ENCODE results near the gene PPP3CA. TPM values are rescaled to one million over a fixed set of nuclear protein-coding genes. Genes with fewer than 3 reads are reported as not detected.
A peak's percentile ranks its signal among the peaks of the same experiment; 100 is the strongest.
"Not testable (repeated sequence)": the region's sequence is repeated elsewhere in the genome, so short reads cannot be mapped to it uniquely, and the experiment has no call there.

The PPP3CA gene
- polyA plus RNA-seq, 1 donor: 39.4 TPM

DNA sequence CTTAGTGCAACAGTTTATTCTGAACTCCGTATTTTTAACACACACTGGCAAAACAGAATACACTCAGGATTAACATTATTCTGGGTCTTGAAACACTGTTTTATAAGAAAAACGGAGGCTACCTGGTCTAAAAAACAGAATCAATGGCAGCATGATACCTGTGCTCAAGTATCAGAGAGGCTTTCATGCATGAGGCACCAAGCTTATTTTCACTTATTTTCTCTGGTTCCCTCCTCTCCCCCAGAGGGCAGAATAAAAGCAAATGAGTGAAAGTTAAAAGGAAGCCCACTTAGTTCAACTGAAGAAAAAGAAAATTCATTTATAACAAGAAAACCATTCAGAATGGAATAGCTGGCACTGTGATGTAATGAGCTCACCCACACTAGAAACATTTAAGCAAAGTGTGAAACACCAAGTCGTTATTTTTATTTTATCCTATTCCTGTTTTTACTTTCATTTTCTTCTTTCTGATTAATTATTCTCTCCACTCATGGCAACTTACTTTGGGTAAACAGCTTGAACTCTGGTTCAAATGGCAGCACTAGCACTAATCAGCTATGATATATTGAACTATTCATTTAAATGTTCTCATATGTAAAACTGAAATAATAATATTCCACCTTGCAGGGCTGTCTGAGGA is 211.8 kb downstream of the PPP3CA start:
- DNase-seq: no peak

- not testable (repeated sequence) for DNase-seq
These were observed 216.3 kb downstream of the PPP3CA start for GRCh38 chr4:101131058-101131457.

GRCh38 chr4:101128898-101129297 is 218.4 kb downstream of the PPP3CA start:
- DNase-seq: not testable (repeated sequence)

DNA sequence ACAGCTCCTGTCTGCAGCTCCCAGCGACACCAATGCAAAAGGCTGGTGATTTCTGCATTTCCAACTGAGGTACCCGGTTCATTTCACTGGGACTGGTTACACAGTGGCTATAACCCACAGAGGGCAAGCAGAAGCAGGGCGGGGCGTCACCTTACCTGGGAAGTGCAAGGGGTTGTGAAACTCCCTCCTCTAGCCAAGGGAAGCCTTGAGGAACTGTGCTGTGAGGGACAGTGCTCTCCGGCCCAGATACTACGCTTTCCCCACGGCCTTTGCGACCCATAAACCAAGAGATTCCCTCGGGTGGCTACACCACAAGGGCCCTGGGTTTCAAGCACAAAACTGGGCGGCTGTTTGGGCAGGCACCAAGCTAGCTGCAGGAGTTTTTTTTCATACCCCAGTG is 218.9 kb downstream of the PPP3CA start:
- DNase-seq: no peak

DNA sequence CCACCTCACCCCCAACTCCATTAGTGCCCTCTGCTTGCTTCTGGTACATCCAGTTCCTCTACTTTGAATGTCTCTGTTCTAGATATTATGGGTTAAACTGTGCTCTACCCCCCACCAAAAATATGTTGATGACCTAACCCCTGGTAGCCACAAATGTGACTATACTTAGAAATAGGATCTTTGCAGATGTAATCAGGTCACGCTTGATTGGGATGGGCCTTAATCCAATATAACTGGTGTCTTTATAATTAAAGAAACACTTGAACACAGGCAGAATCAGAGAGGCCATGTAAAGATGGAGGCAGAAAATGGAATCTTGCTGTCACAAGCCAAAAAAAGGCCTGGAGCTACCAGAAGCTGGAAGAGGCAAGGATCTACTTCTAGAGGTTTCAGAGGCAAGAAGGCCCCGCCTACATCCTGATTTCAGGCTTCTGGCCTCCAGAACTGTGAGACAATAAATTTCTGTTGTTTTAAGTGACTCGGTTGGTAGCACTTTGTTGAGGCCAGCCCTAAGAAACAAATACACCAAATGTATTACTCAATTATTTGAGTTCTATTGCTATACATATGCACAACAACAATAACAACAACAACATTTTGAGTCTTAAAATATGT is 220.0 kb downstream of the PPP3CA start:
- no peak for DNase-seq

GRCh38 chr4:101126059-101126458 is 221.3 kb downstream of the PPP3CA start:
- peak; percentile 38 for DNase-seq

DNA sequence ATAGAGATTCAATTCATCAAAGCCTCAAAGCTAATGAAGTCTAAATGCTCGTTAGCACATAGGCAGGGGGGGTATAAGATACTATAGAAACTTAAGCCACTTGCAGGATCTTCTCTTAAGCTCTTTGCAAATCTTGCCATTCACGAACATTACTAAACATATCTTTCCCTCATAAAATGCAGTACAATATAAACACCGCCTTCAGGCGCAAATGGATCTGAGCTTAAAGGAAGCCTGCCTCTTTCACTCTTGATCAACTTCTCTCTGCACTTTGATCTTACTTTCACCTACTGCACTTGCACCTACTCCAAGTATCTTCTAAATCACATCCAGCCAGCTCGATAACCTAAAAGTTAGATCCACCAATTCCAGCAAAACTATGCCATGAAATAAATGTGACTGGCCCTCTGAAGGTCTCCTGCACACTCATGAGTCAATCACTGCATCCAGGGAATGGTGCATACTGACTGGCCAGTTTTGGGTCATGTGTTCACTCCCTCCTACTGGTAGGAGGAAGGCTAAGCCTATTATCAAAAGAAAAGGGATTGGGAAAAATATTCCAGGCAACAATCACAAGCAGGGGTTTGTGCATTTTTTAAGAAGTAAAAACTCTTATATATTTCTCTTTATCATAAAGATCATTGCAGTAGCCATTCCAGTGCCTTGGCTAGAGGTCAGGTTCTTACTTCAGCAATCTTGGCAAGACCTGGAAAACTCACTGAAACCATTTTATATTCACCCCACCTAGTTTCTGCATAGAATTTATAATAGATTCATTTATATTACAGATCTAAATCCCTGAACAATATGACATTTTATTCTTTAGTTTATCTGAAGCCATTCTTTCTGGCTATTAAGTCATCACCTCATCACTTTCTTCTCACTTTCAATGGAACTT is 222.0 kb downstream of the PPP3CA start:
- DNase-seq: no peak

- no peak for DNase-seq
These were observed 224.1 kb downstream of the PPP3CA start for GRCh38 chr4:101123231-101123630.

DNA sequence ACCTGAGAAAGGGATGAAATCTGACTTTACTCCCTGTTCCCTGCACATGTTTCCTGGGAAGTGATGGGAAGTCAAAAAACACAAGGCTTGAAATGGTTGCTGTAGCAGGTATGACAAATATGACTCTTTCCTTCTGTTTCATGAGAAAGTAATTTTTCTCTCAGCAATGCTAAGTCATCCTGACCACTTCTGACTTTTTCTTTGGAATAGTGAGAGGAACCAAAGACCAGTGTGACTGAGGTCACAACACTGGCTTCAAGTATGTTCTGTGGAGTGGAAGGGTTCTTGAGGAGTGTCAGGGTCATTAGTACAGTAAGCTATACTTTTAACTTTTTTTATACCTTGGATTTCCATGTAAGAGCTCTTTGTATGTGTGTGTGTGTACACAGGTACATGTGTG is 225.3 kb downstream of the PPP3CA start:
- no peak for DNase-seq

- DNase-seq: no peak
These were observed 228.2 kb downstream of the PPP3CA start for GRCh38 chr4:101119141-101119540.

DNA sequence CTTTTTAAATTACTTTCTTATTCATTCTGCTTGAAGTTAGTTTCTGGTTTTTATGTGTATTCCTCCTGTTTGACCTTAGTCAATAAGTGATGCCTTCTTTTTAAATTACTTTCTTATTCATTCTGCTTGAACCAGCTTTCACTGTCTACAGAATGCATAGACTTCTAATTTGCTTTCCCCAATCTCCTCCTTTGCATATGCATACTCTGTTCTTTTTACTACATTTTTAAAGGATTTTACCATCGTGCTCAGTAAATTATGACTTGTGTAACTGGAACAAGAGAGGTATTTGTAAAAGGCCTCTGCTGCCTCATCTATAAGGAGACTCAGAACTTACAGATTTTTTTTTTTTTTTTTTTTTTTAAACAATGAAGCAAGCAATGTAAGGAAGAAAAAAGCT is 228.7 kb downstream of the PPP3CA start:
- DNase-seq: no peak

DNA sequence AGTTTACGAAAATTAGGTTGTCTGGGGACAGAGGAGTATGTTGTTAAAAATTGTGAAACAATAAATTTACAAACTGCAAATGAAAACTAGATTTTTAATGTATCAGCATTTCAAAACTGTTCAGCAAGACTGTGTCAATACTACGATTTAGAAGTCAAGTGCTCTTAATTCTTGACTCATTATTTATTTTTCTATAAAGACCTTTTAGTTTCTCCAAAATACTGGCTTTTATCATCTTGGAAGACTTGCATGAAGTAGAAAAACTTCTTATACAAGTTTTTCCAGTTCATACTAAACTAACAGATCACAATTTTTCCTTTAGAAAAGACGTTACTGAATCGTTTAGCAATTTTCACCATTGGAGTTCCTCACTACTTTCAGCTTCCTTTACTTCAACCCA is 231.4 kb downstream of the PPP3CA start:
- DNase-seq: no peak

- DNase-seq: no peak
These were observed 232.4 kb downstream of the PPP3CA start for GRCh38 chr4:101114936-101115372.

DNA sequence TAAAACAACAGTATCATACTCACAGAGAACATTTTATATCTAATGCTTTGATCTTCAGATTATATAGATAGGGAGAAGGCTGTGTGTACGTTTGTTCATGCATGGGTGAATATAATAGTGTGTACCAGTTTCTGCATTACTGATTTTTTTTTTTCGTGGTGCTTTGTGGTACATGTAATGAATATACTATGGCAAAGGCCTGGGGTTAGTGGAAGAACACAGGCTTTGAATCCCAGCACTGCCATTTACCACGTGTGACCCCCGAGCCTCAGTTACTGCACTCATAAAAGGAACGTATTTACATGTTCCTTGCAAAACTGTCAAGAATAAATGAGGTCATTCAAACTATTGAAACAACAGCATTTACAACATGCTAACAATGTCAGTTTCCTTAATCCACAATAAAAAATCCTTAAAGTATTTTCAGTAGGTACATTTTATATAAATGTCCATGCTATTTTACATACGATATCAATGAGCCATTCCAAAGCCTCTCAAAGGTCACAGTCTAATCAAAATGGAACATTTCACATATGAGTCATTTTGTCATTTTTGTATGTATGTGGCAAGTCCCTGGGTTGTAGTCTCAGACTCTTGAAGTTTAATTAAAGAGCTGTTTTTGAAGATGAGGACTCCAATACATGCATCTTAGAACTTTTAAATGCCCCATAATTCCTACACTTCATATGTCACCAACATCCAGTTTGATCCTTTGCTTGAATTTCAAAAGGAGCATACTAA is 242.8 kb downstream of the PPP3CA start:
- no peak for DNase-seq

DNA sequence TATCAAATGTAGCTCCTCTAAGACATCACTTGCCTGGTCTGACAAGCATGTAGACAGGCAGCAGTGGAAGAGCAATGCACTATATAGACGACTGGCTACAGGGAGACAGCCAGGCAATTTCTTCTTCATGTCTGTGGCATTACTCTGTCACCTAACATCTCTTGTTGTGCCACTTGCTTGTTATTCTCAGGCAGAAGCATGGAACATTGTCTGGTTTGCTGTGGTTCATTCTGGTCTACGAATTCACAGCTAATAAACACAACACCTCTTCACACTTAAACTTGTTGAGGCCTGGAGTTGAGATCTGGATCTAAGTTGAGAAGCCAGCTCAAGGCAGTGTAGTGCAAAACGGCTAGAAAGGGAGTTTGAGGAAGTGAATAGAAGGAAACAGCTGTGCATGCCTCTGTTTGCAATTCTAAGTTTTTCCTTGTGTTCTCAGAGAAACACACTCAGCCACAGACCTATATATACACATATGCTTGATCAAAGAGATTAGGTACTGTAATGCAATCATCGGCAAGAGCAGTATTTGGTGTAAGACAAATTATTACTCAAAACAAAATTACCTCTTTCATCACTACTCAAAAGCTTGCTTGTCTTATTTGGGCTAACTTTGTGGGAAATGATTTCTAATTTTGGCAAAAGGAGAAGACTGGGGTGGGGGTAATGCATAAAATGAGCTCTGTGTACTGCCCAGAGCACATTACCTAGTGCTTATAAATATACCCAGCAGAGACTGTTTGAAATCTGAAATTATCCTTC is 243.8 kb downstream of the PPP3CA start:
- no peak for DNase-seq

GRCh38 chr4:101102114-101102742 is 245.1 kb downstream of the PPP3CA start:
- peak; percentile 35 for DNase-seq

- no peak for DNase-seq
These were observed 246.3 kb downstream of the PPP3CA start for GRCh38 chr4:101101072-101101471.

GRCh38 chr4:101098666-101099400 is 248.5 kb downstream of the PPP3CA start:
- DNase-seq: no peak

DNA sequence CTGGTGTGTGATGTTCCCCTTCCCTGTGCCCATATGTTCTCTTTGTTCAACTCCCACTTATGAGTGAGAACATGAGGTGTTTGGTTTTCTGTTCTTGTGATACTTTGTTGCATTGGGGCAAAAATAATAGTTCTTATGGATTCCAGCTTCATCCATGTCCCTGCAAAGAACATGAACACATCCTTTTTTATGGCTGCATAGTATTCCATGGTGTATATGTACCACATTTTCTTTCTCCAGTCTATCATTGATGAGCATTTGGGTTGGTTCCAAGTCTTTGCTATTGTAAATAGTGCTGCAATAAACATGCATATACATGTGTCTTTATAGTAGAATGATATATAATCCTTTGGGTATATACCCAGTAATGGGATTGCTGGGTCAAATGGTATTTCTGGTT is 254.7 kb downstream of the PPP3CA start:
- not testable (repeated sequence) for DNase-seq

- no peak for DNase-seq
These were observed 258.2 kb downstream of the PPP3CA start for GRCh38 chr4:101089168-101089567.

All from hindlimb muscle (tissue), 1 donor.